Adrenal gland (tissue), 12 donors: ENCODE data around the gene ZNF19. TPM values are rescaled to one million over a fixed set of nuclear protein-coding genes. Genes with fewer than 3 reads are reported as not detected.

Experiments
- DNase-seq, 7 donors: peaks; one replicate each; pipeline ENCODE4 v3.0.0-alpha.2; 2019 to 2020
- H3K27ac ChIP-seq, 5 donors: fragments of 200-600 bp; sonication (generic) in 4 of 5; 1 replicate in 3 of 5; 2 replicates in 2 of 5; pipeline versions ENCODE4 v1.5.1 to v1.8.0; 2016 to 2020; ENCODE audit warnings: mild to moderate bottlenecking in 1 of 5
- H3K27me3 ChIP-seq: fragments of 200-600 bp; 2 replicates; pipeline ENCODE4 v1.8.0; 2021
- H3K36me3 ChIP-seq, 2 donors: fragments of 200-600 bp; replicated peaks in 1 of 2; 1 replicate in 1 of 2; 2 replicates in 1 of 2; pipeline versions ENCODE4 v1.5.1 to v1.8.0; 2018 to 2022
- H3K4me1 ChIP-seq, 2 donors: fragments of 200-600 bp; replicated peaks in 1 of 2; 1 replicate in 1 of 2; 2 replicates in 1 of 2; pipeline versions ENCODE4 v1.5.1 to v1.8.0; 2018 to 2021
- H3K4me3 ChIP-seq, 4 donors: fragments of 200-600 bp; sonication (generic) in 3 of 4; one replicate each; pipeline ENCODE4 v1.5.1; 2016 to 2018
- H3K9me3 ChIP-seq, 3 donors: fragments of 200-600 bp; sonication (generic) in 1 of 3; replicated peaks in 1 of 3; 1 replicate in 2 of 3; 2 replicates in 1 of 3; pipeline versions ENCODE4 v1.5.1 to v1.8.0; 2016 to 2021
- POLR2A ChIP-seq, 2 donors: fragments of 450-650 bp; IDR thresholded peaks; one replicate each; pipeline ENCODE4 v1.6.1; 2017; ENCODE audit warnings: antibody characterized with exemption in 2 of 2, mild to moderate bottlenecking in 2 of 2, moderate library complexity in 1 of 2
- WGBS, 4 donors: extraction: QIAGEN DNeasy Blood & Tissue Kit in 2 of 4; methylation state at CpG; one replicate each; pipeline versions ENCODE4 v1.1.5 to v1.1.7; 2013 to 2017; 5-methylcytosine and 5-hydroxymethylcytosine counted together
- intact Hi-C, 2 donors: fragments of 100-400 bp; cut with DNase I; formaldehyde crosslinking; loops; one replicate each; pipeline versions ENCODE4 v1.14.1 to v1.15.0; 2022 to 2023
- polyA plus RNA-seq, 3 donors: library from polyadenylated mRNA; stranded (reverse); fragments of 200-250 nt in 2 of 3; fragments of 350-450 nt in 1 of 3; fragmentation: Illumina TruSeq in 1 of 3; extraction: RNeasy Lipid Tissue Mini Kit (QIAGEN cat#74804) in 1 of 3; gene quantifications; one replicate each; pipeline ENCODE4 v1.2.3, GENCODE V29; 2013 to 2014
- total RNA-seq, 9 donors: library from RNA; depleted of rRNA in 4 of 9; stranded (reverse); fragments of >200 nt in 4 of 9; fragments of 120-200 nt in 1 of 9; fragmentation: NEBNext Ultra II Directional in 1 of 9; extraction: Animal tissue kit (Norgen Biotek cat#: 25700) in 1 of 9; gene quantifications; one replicate each; pipeline versions ENCODE4 v1.1.0 to v1.2.4, GENCODE V29; 2013 to 2023
- TF ChIP-seq, protein P1 (sequence below), 6 experiments: fragments of 450-650 bp in 4 of 6; fragments of 200-600 bp in 2 of 6; sonication (generic) in 1 of 6; IDR thresholded peaks; 1 replicate in 5 of 6; 2 replicates in 1 of 6; pipeline versions ENCODE4 v1.5.1 to v1.8.0; 2016 to 2021; ENCODE audit warnings: antibody characterized with exemption in 6 of 6, mild to moderate bottlenecking in 2 of 6, moderate library complexity in 1 of 6
- donor health status: healthy with polysubstance abuse.
- donor health status: Bipolar disorder and iron deficiency.
- donor health status: DM: yes; HTN: yes; CAD: no.
- donor health status: DM: no; HTN: no; CAD: no.
- donor health status: DM: no; HTN: no; CAD: no.
- donor health status: DM: yes; HTN: yes; CAD: no.

The ZNF19 gene
- total and polyA plus RNA-seq, 12 donors = 0.24 to 10.4 (median 4.9) TPM

- WGBS, 4 donors = 75 to 82% (median 81%) methylated on average over 2 of the region's 2 CpGs
- DNase-seq = no peak
- TF ChIP-seq POLR2A (IDR thresholded peaks at IDR 0.05) = no peak
- TF ChIP-seq, protein P1, sequence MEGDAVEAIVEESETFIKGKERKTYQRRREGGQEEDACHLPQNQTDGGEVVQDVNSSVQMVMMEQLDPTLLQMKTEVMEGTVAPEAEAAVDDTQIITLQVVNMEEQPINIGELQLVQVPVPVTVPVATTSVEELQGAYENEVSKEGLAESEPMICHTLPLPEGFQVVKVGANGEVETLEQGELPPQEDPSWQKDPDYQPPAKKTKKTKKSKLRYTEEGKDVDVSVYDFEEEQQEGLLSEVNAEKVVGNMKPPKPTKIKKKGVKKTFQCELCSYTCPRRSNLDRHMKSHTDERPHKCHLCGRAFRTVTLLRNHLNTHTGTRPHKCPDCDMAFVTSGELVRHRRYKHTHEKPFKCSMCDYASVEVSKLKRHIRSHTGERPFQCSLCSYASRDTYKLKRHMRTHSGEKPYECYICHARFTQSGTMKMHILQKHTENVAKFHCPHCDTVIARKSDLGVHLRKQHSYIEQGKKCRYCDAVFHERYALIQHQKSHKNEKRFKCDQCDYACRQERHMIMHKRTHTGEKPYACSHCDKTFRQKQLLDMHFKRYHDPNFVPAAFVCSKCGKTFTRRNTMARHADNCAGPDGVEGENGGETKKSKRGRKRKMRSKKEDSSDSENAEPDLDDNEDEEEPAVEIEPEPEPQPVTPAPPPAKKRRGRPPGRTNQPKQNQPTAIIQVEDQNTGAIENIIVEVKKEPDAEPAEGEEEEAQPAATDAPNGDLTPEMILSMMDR (IDR thresholded peaks at IDR 0.05) = no peak
- Histone ChIP-seq H3K9me3 (no peaks in the 10 kb centered on the region), H3K4me1 (no peaks in the 10 kb centered on the region), H3K4me3 (no peak overlapping the region), H3K27ac (no peak overlapping the region), H3K27me3 (peaks cover 4% of the 10 kb centered on the region), H3K36me3 (no peaks in the 10 kb centered on the region)
- intact Hi-C loops = no loop called here
Observed at GRCh38 chr16:71428883-71429282, 60.2 kb downstream of the ZNF19 start.

DNA sequence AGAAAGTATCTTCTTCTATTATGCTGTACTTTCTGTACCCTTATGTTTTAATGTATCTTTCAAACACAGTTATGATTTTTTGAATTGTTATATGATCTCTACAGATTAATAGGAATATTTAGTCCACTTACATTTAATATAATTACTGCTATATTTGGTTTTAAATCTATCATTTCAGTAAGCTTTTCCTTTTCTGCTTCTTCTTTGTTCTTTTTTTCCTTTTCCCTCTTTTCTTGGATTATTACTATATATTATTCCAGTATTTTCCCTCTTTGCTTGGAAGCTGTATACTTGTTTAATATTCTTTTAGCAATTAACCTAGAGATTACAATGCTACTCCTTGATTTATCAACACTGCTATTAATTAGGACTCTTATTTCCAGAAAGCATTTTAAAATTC lies 60.7 kb downstream of the ZNF19 start:
- no peak for DNase-seq
- Histone ChIP-seq H3K4me3 (no peak overlapping the region), H3K9me3 (no peaks in the 10 kb centered on the region), H3K27ac (no peak overlapping the region), H3K27me3 (peaks cover 8% of the 10 kb centered on the region), H3K4me1 (no peaks in the 10 kb centered on the region), H3K36me3 (no peaks in the 10 kb centered on the region)
- no peak for TF ChIP-seq POLR2A (IDR thresholded peaks at IDR 0.05)
- TF ChIP-seq, protein P1 (IDR thresholded peaks at IDR 0.05) = no peak
- intact Hi-C loops = no loop called here

- intact Hi-C loops = no loop called here
- H3K27ac ChIP-seq = no peak overlapping the region
- no peaks in the 10 kb centered on the region for H3K9me3 ChIP-seq
- no peak overlapping the region for H3K4me3 ChIP-seq
- H3K36me3 ChIP-seq = no peaks in the 10 kb centered on the region
- WGBS, 4 donors = 58 to 65% (median 64%) methylated on average over 12 of the region's 12 CpGs
- no peaks in the 10 kb centered on the region for H3K4me1 ChIP-seq
- DNase-seq = no peak
- TF ChIP-seq, protein P1 (IDR thresholded peaks at IDR 0.05) = no peak
- no peak for TF ChIP-seq POLR2A (IDR thresholded peaks at IDR 0.05)
- peaks cover 8% of the 10 kb centered on the region for H3K27me3 ChIP-seq
Observed at GRCh38 chr16:71426880-71427615, 62.1 kb downstream of the ZNF19 start.

- TF ChIP-seq, protein P1 (IDR thresholded peaks at IDR 0.05) = no peak
- no peak for TF ChIP-seq POLR2A (IDR thresholded peaks at IDR 0.05)
- Histone ChIP-seq H3K27ac (no peak overlapping the region), H3K4me1 (no peaks in the 10 kb centered on the region), H3K36me3 (no peaks in the 10 kb centered on the region), H3K27me3 (peaks cover 8% of the 10 kb centered on the region), H3K9me3 (no peaks in the 10 kb centered on the region), H3K4me3 (no peak overlapping the region)
- 1 to 6% (median 3%) methylated on average over 13 to 48 of the region's 48 CpGs for WGBS, 4 donors
- intact Hi-C loops = no loop called here
- peak in 1 of 7 donors; percentile 16 for DNase-seq
Observed at GRCh38 chr16:71426069-71426879, 62.9 kb downstream of the ZNF19 start.
